Suprapubic skin (tissue), 4 donors: ENCODE results near the gene TSPAN18. TPM values are rescaled to one million over a fixed set of nuclear protein-coding genes. Genes with fewer than 3 reads are reported as not detected.

ENCODE experiments used
- DNase-seq, 2 donors: peaks; one replicate each; pipeline ENCODE4 v3.0.0-alpha.2; 2019; ENCODE audit warnings: low spot score in 2 of 2
- H3K27ac ChIP-seq: fragments of 200-600 bp; sonication (generic); one replicate; pipeline ENCODE4 v1.5.1; 2019
- H3K27me3 ChIP-seq: fragments of 200-600 bp; sonication (generic); one replicate; pipeline ENCODE4 v1.5.1; 2019
- H3K36me3 ChIP-seq: fragments of 200-600 bp; sonication (generic); one replicate; pipeline ENCODE4 v1.5.1; 2019
- H3K4me1 ChIP-seq: fragments of 200-600 bp; sonication (generic); one replicate; pipeline ENCODE4 v1.5.1; 2019
- H3K4me3 ChIP-seq: fragments of 200-600 bp; sonication (generic); one replicate; pipeline ENCODE4 v1.5.1; 2019; ENCODE audit warnings: mild to moderate bottlenecking
- H3K9me3 ChIP-seq: fragments of 200-600 bp; sonication (generic); one replicate; pipeline ENCODE4 v1.5.1; 2019
- CTCF ChIP-seq, 2 donors: fragments of 200-600 bp in 1 of 2; fragments of 450-650 bp in 1 of 2; sonication (generic) in 1 of 2; IDR thresholded peaks; one replicate each; pipeline ENCODE4 v1.5.1; 2016 to 2019; ENCODE audit warnings: antibody characterized with exemption in 2 of 2, mild to moderate bottlenecking in 1 of 2, moderate library complexity in 1 of 2
- EP300 ChIP-seq: sonication (generic); formaldehyde crosslinking; IDR thresholded peaks from one replicate; pipeline ENCODE4 v1.6.1; 2017; ENCODE audit warnings: antibody characterized with exemption
- POLR2A ChIP-seq, 2 donors: fragments of 450-650 bp; IDR thresholded peaks; one replicate each; pipeline ENCODE4 v1.6.1; 2017; ENCODE audit warnings: antibody characterized with exemption in 2 of 2, mild to moderate bottlenecking in 2 of 2, moderate library complexity in 2 of 2
- POLR2AphosphoS5 ChIP-seq, 3 donors: sonication (generic); formaldehyde crosslinking; IDR thresholded peaks; one replicate each; pipeline ENCODE4 v1.6.1; 2017; ENCODE audit warnings: antibody characterized with exemption in 3 of 3
- WGBS: methylation state at CpG from one replicate; pipeline ENCODE4 v1.1.5; 2018; 5-methylcytosine and 5-hydroxymethylcytosine counted together
- total RNA-seq, 4 donors: library from RNA; depleted of rRNA; stranded (reverse); fragments of >200 nt; gene quantifications; one replicate each; pipeline ENCODE4 v1.1.0, GENCODE V29; 2016

TSPAN18 gene
- total RNA-seq, 4 donors from 2014 or later = 1.3 to 5.1 (median 3.9) TPM

- DNase-seq = peak in 1 of 2 donors; percentile 69
- Histone ChIP-seq H3K4me3 (no peak overlapping the region), H3K4me1 (peaks cover 47% of the 10 kb centered on the region), H3K27me3 (no peaks in the 10 kb centered on the region), H3K9me3 (no peaks in the 10 kb centered on the region), H3K27ac (no peak overlapping the region), H3K36me3 (no peaks in the 10 kb centered on the region)
- TF ChIP-seq EP300 = no peak
- TF ChIP-seq POLR2AphosphoS5 (IDR thresholded peaks at IDR 0.05) = peak in 1 of 3 donors; percentile 66
- 64% methylated on average over 8 of the region's 8 CpGs for WGBS
Measured at GRCh38 chr11:44753961-44754645, 27.3 kb downstream of the TSPAN18 start.

GRCh38 chr11:44754876-44755555, 28.3 kb downstream of the TSPAN18 start:
- Histone ChIP-seq H3K36me3 (no peaks in the 10 kb centered on the region), H3K4me1 (peaks cover 45% of the 10 kb centered on the region), H3K27me3 (no peaks in the 10 kb centered on the region), H3K27ac (no peak overlapping the region), H3K4me3 (no peak overlapping the region), H3K9me3 (no peaks in the 10 kb centered on the region)
- 51% methylated on average over 9 of the region's 9 CpGs for WGBS
- no peak for TF ChIP-seq POLR2A (IDR thresholded peaks at IDR 0.05)
- TF ChIP-seq CTCF (IDR thresholded peaks at IDR 0.05) = no peak
- no peak for TF ChIP-seq EP300
- TF ChIP-seq POLR2AphosphoS5 (IDR thresholded peaks at IDR 0.05) = no peak
- peak in 1 of 2 donors; percentile 49 for DNase-seq

- Histone ChIP-seq H3K27me3 (no peaks in the 10 kb centered on the region), H3K4me3 (no peak overlapping the region), H3K27ac (no peak overlapping the region), H3K9me3 (no peaks in the 10 kb centered on the region), H3K4me1 (peaks cover 49% of the 10 kb centered on the region), H3K36me3 (no peaks in the 10 kb centered on the region)
- no peak for TF ChIP-seq POLR2AphosphoS5 (IDR thresholded peaks at IDR 0.05)
- 40% methylated on average over 7 of the region's 7 CpGs for whole genome bisulfite sequencing
- peak in 1 of 2 donors; percentile 48 for DNase-seq
Measured at GRCh38 chr11:44755556-44756523, 29.1 kb downstream of the TSPAN18 start.

- no peak for TF ChIP-seq POLR2A (IDR thresholded peaks at IDR 0.05)
- TF ChIP-seq EP300 = no peak
- TF ChIP-seq POLR2AphosphoS5 (IDR thresholded peaks at IDR 0.05) = no peak
- TF ChIP-seq CTCF (IDR thresholded peaks at IDR 0.05) = no peak
- Histone ChIP-seq H3K9me3 (no peaks in the 10 kb centered on the region), H3K4me3 (no peak overlapping the region), H3K36me3 (no peaks in the 10 kb centered on the region), H3K27me3 (no peaks in the 10 kb centered on the region), H3K4me1 (peaks cover 42% of the 10 kb centered on the region), H3K27ac (no peak overlapping the region)
- no peak for DNase-seq
- WGBS = 90% methylated on average over 4 of the region's 4 CpGs
Measured at GRCh38 chr11:44758983-44759382, 32.2 kb downstream of the TSPAN18 start.

GRCh38 chr11:44759743-44760476, 33.1 kb downstream of the TSPAN18 start:
- no peaks in the 10 kb centered on the region for H3K27me3 ChIP-seq
- DNase-seq = peak in 1 of 2 donors; percentile 28
- H3K4me3 ChIP-seq = no peak overlapping the region
- no peak overlapping the region for H3K27ac ChIP-seq
- no peaks in the 10 kb centered on the region for H3K9me3 ChIP-seq
- H3K4me1 ChIP-seq = peaks cover 33% of the 10 kb centered on the region
- H3K36me3 ChIP-seq = no peaks in the 10 kb centered on the region
- TF ChIP-seq POLR2A (IDR thresholded peaks at IDR 0.05) = no peak
- no peak for TF ChIP-seq EP300
- TF ChIP-seq POLR2AphosphoS5 (IDR thresholded peaks at IDR 0.05) = no peak
- TF ChIP-seq CTCF (IDR thresholded peaks at IDR 0.05) = no peak
- WGBS = 71% methylated on average over 3 of the region's 3 CpGs
